DND-41 (cell line): Measurements from ENCODE around the gene TLN1.

Experiments
- ATAC-seq: fragments of 200-7000 bp; cut with Tn5 transposase; 3 replicates; pipeline ENCODE4 v1.9.1; 2021; ENCODE audit warnings: low read depth; ENCODE audit not compliant: insufficient read depth
- DNase-seq: peaks from one replicate; pipeline ENCODE4 v3.0.0-alpha.2; 2020
- H2AFZ ChIP-seq: 2 replicates; pipeline ENCODE4 v1.6.0; 2012; ENCODE audit warnings: low read depth, low read length
- H3K27ac ChIP-seq: 2 replicates; pipeline ENCODE4 v1.5.1; 2012; ENCODE audit warnings: low read length, inconsistent platforms
- H3K27me3 ChIP-seq: fragments of 200-600 bp; sonication (generic); 2 replicates; pipeline ENCODE4 v1.6.0; 2012; ENCODE audit warnings: low read length, mild to moderate bottlenecking, inconsistent platforms; ENCODE audit not compliant: insufficient read depth, poor library complexity
- H3K36me3 ChIP-seq: 2 replicates; pipeline ENCODE4 v1.5.1; 2012; ENCODE audit warnings: low read length, inconsistent platforms; ENCODE audit not compliant: insufficient read depth
- H3K4me1 ChIP-seq: 2 replicates; pipeline ENCODE4 v1.5.1; 2012; ENCODE audit warnings: mild to moderate bottlenecking, low read length; ENCODE audit not compliant: insufficient read depth
- H3K4me2 ChIP-seq: 2 replicates; pipeline ENCODE4 v1.6.0; 2012; ENCODE audit warnings: mild to moderate bottlenecking, moderate library complexity, low read length, inconsistent platforms; ENCODE audit not compliant: insufficient read depth
- H3K4me3 ChIP-seq, 2 experiments: fragments of 200-600 bp in 1 of 2; shearing (Covaris generic) in 1 of 2; 2 replicates each; pipeline ENCODE4 v1.5.1; 2012 to 2016; ENCODE audit warnings: inconsistent platforms in 2 of 2, low read length in 2 of 2, mild to moderate bottlenecking in 2 of 2, low read depth in 1 of 2, moderate library complexity in 1 of 2
- H3K79me2 ChIP-seq: 2 replicates; pipeline ENCODE4 v1.6.0; 2012; ENCODE audit warnings: low read length, inconsistent platforms; ENCODE audit not compliant: insufficient read depth
- H3K9ac ChIP-seq: 2 replicates; pipeline ENCODE4 v1.6.0; 2012; ENCODE audit warnings: low read depth, mild to moderate bottlenecking, inconsistent platforms, low read length, moderate library complexity
- H3K9me3 ChIP-seq: 2 replicates; pipeline ENCODE4 v1.5.1; 2012; ENCODE audit warnings: low read length, moderate library complexity, mild to moderate bottlenecking, inconsistent platforms; ENCODE audit not compliant: insufficient read depth, severe bottlenecking
- H4K20me1 ChIP-seq: 2 replicates; pipeline ENCODE4 v1.6.0; 2012; ENCODE audit warnings: low read length; ENCODE audit not compliant: insufficient read depth
- CTCF ChIP-seq: IDR thresholded peaks from 2 replicates; pipeline ENCODE4 v1.5.1; 2012; ENCODE audit warnings: borderline replicate concordance, low read length, moderate library complexity, mild to moderate bottlenecking; ENCODE audit not compliant: poor library complexity, severe bottlenecking; ENCODE audit errors: extremely low read depth
- EZH2 ChIP-seq: IDR thresholded peaks from 3 replicates; pipeline ENCODE4 v1.6.1; 2012; ENCODE audit warnings: borderline replicate concordance, low read depth, mild to moderate bottlenecking, moderate library complexity, low read length, inconsistent platforms; ENCODE audit not compliant: severe bottlenecking

Gene TLN1

GRCh38 chr9:35729101-35729500 is 2.9 kb downstream of the TLN1 start:
- Histone ChIP-seq H4K20me1 (peaks cover 51% of the 10 kb centered on the region), H3K4me1 (peaks cover 58% of the 10 kb centered on the region), H2AFZ (no peak overlapping the region), H3K27me3 (no peaks in the 10 kb centered on the region), H3K79me2 (peaks cover 79% of the 10 kb centered on the region), H3K9me3 (no peaks in the 10 kb centered on the region), H3K27ac (peak overlapping the region; percentile 55), H3K4me2 (peak overlapping the region; percentile 93), H3K4me3 (peak overlapping the region in 1 of 2 experiments; percentile 94; a peak in 2 of 4 replicates), H3K36me3 (peaks cover 46% of the 10 kb centered on the region), H3K9ac (no peak overlapping the region; the same call in 1 of the 2 replicates)
- TF ChIP-seq CTCF: no peak
- no peak for TF ChIP-seq EZH2
- no peak for ATAC-seq
- no peak for DNase-seq

- Histone ChIP-seq H3K9me3 (no peaks in the 10 kb centered on the region), H3K27me3 (no peaks in the 10 kb centered on the region), H3K9ac (no peak overlapping the region; the same call in 1 of the 2 replicates), H4K20me1 (peaks cover 51% of the 10 kb centered on the region), H3K27ac (peak overlapping the region; percentile 36), H3K4me1 (peaks cover 50% of the 10 kb centered on the region), H3K79me2 (peaks cover 74% of the 10 kb centered on the region), H3K36me3 (peaks cover 54% of the 10 kb centered on the region), H3K4me2 (peak overlapping the region; percentile 93), H2AFZ (no peak overlapping the region), H3K4me3 (peak overlapping the region in 1 of 2 experiments; percentile 37; a peak in 1 of 4 replicates)
- peak; percentile 47 for DNase-seq
- peak; percentile 17; the same call in 1 of the 3 replicates for ATAC-seq
- TF ChIP-seq CTCF: no peak
- no peak for TF ChIP-seq EZH2
These were observed 3.7 kb downstream of the TLN1 start for GRCh38 chr9:35728041-35728971.

- DNase-seq (no peak), ATAC-seq (no peak)
- Histone ChIP-seq H2AFZ (no peak overlapping the region), H3K9me3 (no peaks in the 10 kb centered on the region), H3K9ac (no peak overlapping the region; the same call in 1 of the 2 replicates), H3K4me1 (peaks cover 44% of the 10 kb centered on the region), H3K4me2 (peak overlapping the region; percentile 93; the same call in 1 of the 2 replicates), H3K79me2 (peaks cover 68% of the 10 kb centered on the region), H3K27me3 (no peaks in the 10 kb centered on the region), H4K20me1 (peaks cover 51% of the 10 kb centered on the region), H3K4me3 (no peak overlapping the region), H3K27ac (peak overlapping the region; percentile 36), H3K36me3 (peaks cover 61% of the 10 kb centered on the region)
- no peak for TF ChIP-seq EZH2
- no peak for TF ChIP-seq CTCF
These were observed 4.3 kb downstream of the TLN1 start for GRCh38 chr9:35727676-35728040.
